Upper lobe of left lung (tissue), 6 donors: Measurements from ENCODE around the gene RFWD3. TPM values are rescaled to one million over a fixed set of nuclear protein-coding genes. Genes with fewer than 3 reads are reported as not detected.

Experiments used
- ATAC-seq, 2 donors: fragments of 200-7000 bp; cut with Tn5 transposase; one replicate each; pipeline ENCODE4 v1.9.1; 2022; ENCODE audit warnings: mild to moderate bottlenecking in 2 of 2, moderate library complexity in 2 of 2; ENCODE audit not compliant: low FRiP score in 2 of 2
- DNase-seq, 2 donors: peaks; one replicate each; pipeline ENCODE4 v3.0.0-alpha.2; 2019 to 2020
- H3K27ac ChIP-seq, 4 donors: fragments of 200-600 bp; sonication (generic); one replicate each; pipeline ENCODE4 v1.5.1; 2016 to 2019
- H3K27me3 ChIP-seq, 4 donors: fragments of 200-600 bp; sonication (generic); one replicate each; pipeline ENCODE4 v1.5.1; 2017 to 2019
- H3K36me3 ChIP-seq, 4 donors: fragments of 200-600 bp; sonication (generic); one replicate each; pipeline ENCODE4 v1.5.1; 2016 to 2019
- H3K4me1 ChIP-seq, 4 donors: fragments of 200-600 bp; sonication (generic); one replicate each; pipeline ENCODE4 v1.5.1; 2018 to 2019
- H3K4me3 ChIP-seq, 4 donors: fragments of 200-600 bp; sonication (generic); one replicate each; pipeline ENCODE4 v1.5.1; 2017 to 2019; ENCODE audit warnings: mild to moderate bottlenecking in 2 of 4, moderate library complexity in 1 of 4
- H3K9me3 ChIP-seq, 4 donors: fragments of 200-600 bp; sonication (generic); one replicate each; pipeline ENCODE4 v1.5.1; 2018 to 2019
- CTCF ChIP-seq, 6 experiments: fragments of 450-650 bp in 4 of 6; fragments of 200-600 bp in 2 of 6; sonication (generic) in 2 of 6; IDR thresholded peaks; one replicate each; pipeline ENCODE4 v1.5.1; 2016 to 2019; ENCODE audit warnings: antibody characterized with exemption in 6 of 6
- EP300 ChIP-seq, 4 donors: sonication (generic); formaldehyde crosslinking; IDR thresholded peaks; one replicate each; pipeline ENCODE4 v1.5.1; 2017; ENCODE audit warnings: antibody characterized with exemption in 4 of 4, control low read depth in 2 of 4
- POLR2A ChIP-seq, 4 donors: fragments of 450-650 bp; IDR thresholded peaks; one replicate each; pipeline ENCODE4 v1.5.1; 2016 to 2017; ENCODE audit warnings: antibody characterized with exemption in 4 of 4, mild to moderate bottlenecking in 2 of 4
- POLR2AphosphoS5 ChIP-seq, 2 donors: sonication (generic); formaldehyde crosslinking; IDR thresholded peaks; one replicate each; pipeline ENCODE4 v1.5.1; 2017; ENCODE audit warnings: antibody characterized with exemption in 2 of 2
- WGBS, 2 donors: methylation state at CpG; one replicate each; pipeline ENCODE4 v1.1.5; 2017 to 2018; 5-methylcytosine and 5-hydroxymethylcytosine counted together
- total RNA-seq, 6 donors: library from RNA; depleted of rRNA in 4 of 6; stranded (reverse); fragments of >200 nt in 4 of 6; gene quantifications; one replicate each; pipeline versions ENCODE4 v1.1.0 to v1.2.1, GENCODE V29; 2016 to 2021
- donor health status: DM: no; HTN: no; CAD: no; lungs with moderate emphysema.
- donor health status: DM: no; HTN: yes; CAD: no; lungs with severe emphysema.

RFWD3 gene
- total RNA-seq, 6 donors from 2014 or later = 6.0 to 28.6 (median 20.0) TPM

- Histone ChIP-seq H3K9me3 (no peaks in the 10 kb centered on the region), H3K36me3 (no peaks in the 10 kb centered on the region), H3K4me3 (peak overlapping the region in 3 of 4 donors; percentile 76 to 91 (median 86)), H3K4me1 (peaks cover 15 to 57% (median 32%) of the 10 kb centered on the region in 4 donors), H3K27ac (peak overlapping the region in 1 of 4 donors; percentile 95), H3K27me3 (no peaks in the 10 kb centered on the region)
- 50 to 53% methylated on average over 6 of the region's 6 CpGs for WGBS, 2 donors
- no peak for TF ChIP-seq CTCF (IDR thresholded peaks at IDR 0.05)
- TF ChIP-seq EP300 (IDR thresholded peaks at IDR 0.05) = no peak
- TF ChIP-seq POLR2A (IDR thresholded peaks at IDR 0.05) = no peak
- TF ChIP-seq POLR2AphosphoS5 (IDR thresholded peaks at IDR 0.05) = no peak
- ATAC-seq (no peak), DNase-seq (no peak)
Measured at GRCh38 chr16:74605332-74605731, 61.3 kb downstream of the RFWD3 start.

GRCh38 chr16:74603848-74604247 lies 62.8 kb downstream of the RFWD3 start:
- H3K4me3 ChIP-seq = no peak overlapping the region
- no peak for DNase-seq
- TF ChIP-seq EP300 (IDR thresholded peaks at IDR 0.05) = no peak
- no peaks in the 10 kb centered on the region for H3K27me3 ChIP-seq
- 68 to 84% methylated on average over 4 of the region's 4 CpGs for WGBS, 2 donors
- H3K27ac ChIP-seq = no peak overlapping the region
- no peak for ATAC-seq
- peaks cover 15 to 57% (median 32%) of the 10 kb centered on the region in 4 donors for H3K4me1 ChIP-seq
- H3K36me3 ChIP-seq = no peaks in the 10 kb centered on the region
- no peaks in the 10 kb centered on the region for H3K9me3 ChIP-seq

- WGBS, 2 donors = 47 to 54% methylated on average over 9 of the region's 9 CpGs
- no peak overlapping the region for H3K4me3 ChIP-seq
- H3K27ac ChIP-seq = no peak overlapping the region
- TF ChIP-seq POLR2A (IDR thresholded peaks at IDR 0.05) = no peak
- no peak for TF ChIP-seq EP300 (IDR thresholded peaks at IDR 0.05)
- TF ChIP-seq CTCF (IDR thresholded peaks at IDR 0.05) = no peak
- TF ChIP-seq POLR2AphosphoS5 (IDR thresholded peaks at IDR 0.05) = no peak
- H3K36me3 ChIP-seq = peaks cover 0 to 5% (median 0%) of the 10 kb centered on the region in 4 donors
- no peaks in the 10 kb centered on the region for H3K27me3 ChIP-seq
- peaks cover 15 to 49% (median 32%) of the 10 kb centered on the region in 4 donors for H3K4me1 ChIP-seq
- no peaks in the 10 kb centered on the region for H3K9me3 ChIP-seq
- ATAC-seq (no peak), DNase-seq (no peak)
Measured at GRCh38 chr16:74601126-74601871, 65.4 kb downstream of the RFWD3 start.

- peaks cover 0 to 16% (median 8%) of the 10 kb centered on the region in 4 donors for H3K4me1 ChIP-seq
- no peak overlapping the region for H3K4me3 ChIP-seq
- WGBS, 2 donors = 97 to 100% methylated on average over 2 of the region's 2 CpGs
- H3K27me3 ChIP-seq = no peaks in the 10 kb centered on the region
- no peak overlapping the region for H3K27ac ChIP-seq
- DNase-seq (no peak), ATAC-seq (no peak)
- no peaks in the 10 kb centered on the region for H3K9me3 ChIP-seq
- TF ChIP-seq EP300 (IDR thresholded peaks at IDR 0.05) (no peak), POLR2AphosphoS5 (IDR thresholded peaks at IDR 0.05) (no peak), CTCF (IDR thresholded peaks at IDR 0.05) (no peak), POLR2A (IDR thresholded peaks at IDR 0.05) (no peak)
- peaks cover 0 to 5% (median 0%) of the 10 kb centered on the region in 4 donors for H3K36me3 ChIP-seq
Measured at GRCh38 chr16:74596586-74596985, 70.1 kb downstream of the RFWD3 start.

- no peak overlapping the region for H3K4me3 ChIP-seq
- no peak for ATAC-seq
- H3K4me1 ChIP-seq = peaks cover 0 to 6% (median 1%) of the 10 kb centered on the region in 4 donors
- DNase-seq = no peak
- 94% methylated on average over 3 of the region's 3 CpGs for WGBS, 2 donors
- H3K36me3 ChIP-seq = peaks cover 0 to 5% (median 0%) of the 10 kb centered on the region in 4 donors
- TF ChIP-seq POLR2AphosphoS5 (IDR thresholded peaks at IDR 0.05) = no peak
- TF ChIP-seq POLR2A (IDR thresholded peaks at IDR 0.05) = no peak
- TF ChIP-seq EP300 (IDR thresholded peaks at IDR 0.05) = no peak
- no peak for TF ChIP-seq CTCF (IDR thresholded peaks at IDR 0.05)
- H3K9me3 ChIP-seq = no peaks in the 10 kb centered on the region
- H3K27ac ChIP-seq = no peak overlapping the region
- no peaks in the 10 kb centered on the region for H3K27me3 ChIP-seq
Measured at GRCh38 chr16:74592847-74593246, 73.8 kb downstream of the RFWD3 start.
